Panc1 (cell line): Measurements from ENCODE around the gene VPREB1.

Source experiments
- TCF7L2 ChIP-seq: IDR thresholded peaks from 2 replicates; pipeline ENCODE4 v1.6.1; 2011; ENCODE audit warnings: mild to moderate bottlenecking, low read depth, low read length, inconsistent platforms
- TF ChIP-seq, protein P1 (sequence below): fragments of 450-650 bp; IDR thresholded peaks from 2 replicates; pipeline ENCODE4 v1.5.1; 2017; ENCODE audit warnings: mild to moderate bottlenecking
- TF ChIP-seq, protein P2 (sequence below), 2 experiments: IDR thresholded peaks; 2 replicates each; pipeline ENCODE4 v1.6.1; 2011 to 2012; ENCODE audit warnings: low read depth in 2 of 2, control low read depth in 1 of 2, low read length in 1 of 2, mild to moderate bottlenecking in 1 of 2, moderate library complexity in 1 of 2; ENCODE audit not compliant: insufficient read depth in 1 of 2

DNA sequence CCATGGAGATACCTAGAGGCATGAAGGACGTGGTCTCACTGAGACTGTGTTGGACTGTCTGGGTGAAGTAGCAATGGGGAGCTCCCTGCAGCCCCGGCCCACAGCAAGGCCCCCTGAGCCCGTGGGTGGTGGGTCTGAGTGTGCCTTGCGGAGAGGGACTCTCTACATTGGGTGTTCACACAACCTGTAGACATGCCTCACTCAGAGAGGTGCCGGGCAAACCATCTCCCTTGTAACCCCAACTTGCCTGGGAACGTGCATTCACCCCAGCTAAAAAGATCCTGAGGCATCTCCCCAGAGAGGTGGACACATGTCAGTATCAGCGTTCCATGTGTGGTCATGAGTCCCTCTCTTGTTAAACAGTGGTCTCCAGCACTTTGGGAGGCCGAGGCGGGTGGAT is 2.1 kb downstream of the VPREB1 start:
- TF ChIP-seq, protein P1, sequence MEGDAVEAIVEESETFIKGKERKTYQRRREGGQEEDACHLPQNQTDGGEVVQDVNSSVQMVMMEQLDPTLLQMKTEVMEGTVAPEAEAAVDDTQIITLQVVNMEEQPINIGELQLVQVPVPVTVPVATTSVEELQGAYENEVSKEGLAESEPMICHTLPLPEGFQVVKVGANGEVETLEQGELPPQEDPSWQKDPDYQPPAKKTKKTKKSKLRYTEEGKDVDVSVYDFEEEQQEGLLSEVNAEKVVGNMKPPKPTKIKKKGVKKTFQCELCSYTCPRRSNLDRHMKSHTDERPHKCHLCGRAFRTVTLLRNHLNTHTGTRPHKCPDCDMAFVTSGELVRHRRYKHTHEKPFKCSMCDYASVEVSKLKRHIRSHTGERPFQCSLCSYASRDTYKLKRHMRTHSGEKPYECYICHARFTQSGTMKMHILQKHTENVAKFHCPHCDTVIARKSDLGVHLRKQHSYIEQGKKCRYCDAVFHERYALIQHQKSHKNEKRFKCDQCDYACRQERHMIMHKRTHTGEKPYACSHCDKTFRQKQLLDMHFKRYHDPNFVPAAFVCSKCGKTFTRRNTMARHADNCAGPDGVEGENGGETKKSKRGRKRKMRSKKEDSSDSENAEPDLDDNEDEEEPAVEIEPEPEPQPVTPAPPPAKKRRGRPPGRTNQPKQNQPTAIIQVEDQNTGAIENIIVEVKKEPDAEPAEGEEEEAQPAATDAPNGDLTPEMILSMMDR = no peak
- TF ChIP-seq, protein P2, sequence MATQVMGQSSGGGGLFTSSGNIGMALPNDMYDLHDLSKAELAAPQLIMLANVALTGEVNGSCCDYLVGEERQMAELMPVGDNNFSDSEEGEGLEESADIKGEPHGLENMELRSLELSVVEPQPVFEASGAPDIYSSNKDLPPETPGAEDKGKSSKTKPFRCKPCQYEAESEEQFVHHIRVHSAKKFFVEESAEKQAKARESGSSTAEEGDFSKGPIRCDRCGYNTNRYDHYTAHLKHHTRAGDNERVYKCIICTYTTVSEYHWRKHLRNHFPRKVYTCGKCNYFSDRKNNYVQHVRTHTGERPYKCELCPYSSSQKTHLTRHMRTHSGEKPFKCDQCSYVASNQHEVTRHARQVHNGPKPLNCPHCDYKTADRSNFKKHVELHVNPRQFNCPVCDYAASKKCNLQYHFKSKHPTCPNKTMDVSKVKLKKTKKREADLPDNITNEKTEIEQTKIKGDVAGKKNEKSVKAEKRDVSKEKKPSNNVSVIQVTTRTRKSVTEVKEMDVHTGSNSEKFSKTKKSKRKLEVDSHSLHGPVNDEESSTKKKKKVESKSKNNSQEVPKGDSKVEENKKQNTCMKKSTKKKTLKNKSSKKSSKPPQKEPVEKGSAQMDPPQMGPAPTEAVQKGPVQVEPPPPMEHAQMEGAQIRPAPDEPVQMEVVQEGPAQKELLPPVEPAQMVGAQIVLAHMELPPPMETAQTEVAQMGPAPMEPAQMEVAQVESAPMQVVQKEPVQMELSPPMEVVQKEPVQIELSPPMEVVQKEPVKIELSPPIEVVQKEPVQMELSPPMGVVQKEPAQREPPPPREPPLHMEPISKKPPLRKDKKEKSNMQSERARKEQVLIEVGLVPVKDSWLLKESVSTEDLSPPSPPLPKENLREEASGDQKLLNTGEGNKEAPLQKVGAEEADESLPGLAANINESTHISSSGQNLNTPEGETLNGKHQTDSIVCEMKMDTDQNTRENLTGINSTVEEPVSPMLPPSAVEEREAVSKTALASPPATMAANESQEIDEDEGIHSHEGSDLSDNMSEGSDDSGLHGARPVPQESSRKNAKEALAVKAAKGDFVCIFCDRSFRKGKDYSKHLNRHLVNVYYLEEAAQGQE (IDR thresholded peaks at IDR 0.05; ENCODE audit: insufficient read depth in 1 of 2, low read depth in 2 of 2, low read length in 1 of 2) = no peak
- TF ChIP-seq TCF7L2 = no peak
